Measurements from ENCODE around the gene NUDT3.
"Not testable (repeated sequence)": the region's sequence is repeated elsewhere in the genome, so short reads cannot be mapped to it uniquely, and the experiment has no call there.

Gene NUDT3

DNA sequence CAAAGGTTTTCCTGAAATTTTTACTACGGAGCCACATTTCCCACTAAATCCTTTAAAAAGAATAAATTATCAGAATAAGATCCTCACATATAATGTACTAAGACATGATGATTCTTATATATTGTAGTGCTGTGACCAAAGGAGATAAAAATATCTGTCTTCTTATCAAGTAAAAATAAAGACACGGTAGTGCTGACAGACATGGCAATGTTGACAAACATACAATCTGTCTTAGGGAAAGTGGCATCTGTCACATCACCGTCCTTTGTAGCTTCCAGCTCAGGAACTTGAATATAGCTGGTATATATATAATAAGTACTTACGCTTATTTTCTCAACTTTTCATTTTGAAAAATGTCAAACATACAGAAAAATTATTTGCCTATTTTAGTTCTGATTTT is 66.8 kb downstream of the NUDT3 start:
- TF ChIP-seq ZFX (IDR thresholded peaks at IDR 0.05): no peak
- TF ChIP-seq, protein P1, sequence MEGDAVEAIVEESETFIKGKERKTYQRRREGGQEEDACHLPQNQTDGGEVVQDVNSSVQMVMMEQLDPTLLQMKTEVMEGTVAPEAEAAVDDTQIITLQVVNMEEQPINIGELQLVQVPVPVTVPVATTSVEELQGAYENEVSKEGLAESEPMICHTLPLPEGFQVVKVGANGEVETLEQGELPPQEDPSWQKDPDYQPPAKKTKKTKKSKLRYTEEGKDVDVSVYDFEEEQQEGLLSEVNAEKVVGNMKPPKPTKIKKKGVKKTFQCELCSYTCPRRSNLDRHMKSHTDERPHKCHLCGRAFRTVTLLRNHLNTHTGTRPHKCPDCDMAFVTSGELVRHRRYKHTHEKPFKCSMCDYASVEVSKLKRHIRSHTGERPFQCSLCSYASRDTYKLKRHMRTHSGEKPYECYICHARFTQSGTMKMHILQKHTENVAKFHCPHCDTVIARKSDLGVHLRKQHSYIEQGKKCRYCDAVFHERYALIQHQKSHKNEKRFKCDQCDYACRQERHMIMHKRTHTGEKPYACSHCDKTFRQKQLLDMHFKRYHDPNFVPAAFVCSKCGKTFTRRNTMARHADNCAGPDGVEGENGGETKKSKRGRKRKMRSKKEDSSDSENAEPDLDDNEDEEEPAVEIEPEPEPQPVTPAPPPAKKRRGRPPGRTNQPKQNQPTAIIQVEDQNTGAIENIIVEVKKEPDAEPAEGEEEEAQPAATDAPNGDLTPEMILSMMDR (conservative IDR thresholded peaks at IDR 0.05): no peak
- no peak overlapping the region for H3K27ac ChIP-seq

DNA sequence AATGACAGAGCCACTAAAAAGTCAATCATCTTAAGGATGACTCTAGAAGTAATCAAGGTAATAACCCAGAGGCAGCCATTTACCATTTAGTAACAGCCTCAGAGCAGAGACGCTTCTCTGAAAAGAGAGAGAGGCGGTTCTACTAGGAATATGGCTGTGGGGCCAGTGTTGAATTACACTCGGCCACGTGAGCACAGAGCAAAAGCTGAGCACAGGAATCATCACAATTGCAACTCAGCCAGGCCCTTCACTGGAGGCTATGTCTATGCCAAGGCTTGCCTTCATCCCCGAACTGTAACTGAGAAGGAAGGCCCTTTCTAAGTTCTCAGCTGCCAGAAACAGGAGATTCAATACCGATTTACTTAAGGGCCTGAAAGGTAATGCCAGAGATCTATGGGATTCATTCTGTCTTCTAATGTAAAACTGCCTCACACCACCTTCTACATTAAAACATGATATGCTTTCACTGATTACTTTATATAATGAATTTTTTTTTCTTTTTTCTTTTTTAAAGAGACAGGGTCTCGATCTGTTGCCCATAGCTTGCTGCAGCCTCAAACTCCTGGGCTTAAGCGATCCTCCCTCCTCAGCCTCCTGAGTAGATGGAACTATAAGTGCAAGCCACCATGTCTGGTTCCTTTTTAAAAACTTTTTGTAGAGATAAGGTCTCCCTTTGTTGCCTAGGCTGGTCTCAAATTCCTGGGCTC is 67.6 kb downstream of the NUDT3 start:
- H3K27ac ChIP-seq: no peak overlapping the region
- TF ChIP-seq, protein P1 (conservative IDR thresholded peaks at IDR 0.05): no peak
- TF ChIP-seq ZFX (IDR thresholded peaks at IDR 0.05): no peak

DNA sequence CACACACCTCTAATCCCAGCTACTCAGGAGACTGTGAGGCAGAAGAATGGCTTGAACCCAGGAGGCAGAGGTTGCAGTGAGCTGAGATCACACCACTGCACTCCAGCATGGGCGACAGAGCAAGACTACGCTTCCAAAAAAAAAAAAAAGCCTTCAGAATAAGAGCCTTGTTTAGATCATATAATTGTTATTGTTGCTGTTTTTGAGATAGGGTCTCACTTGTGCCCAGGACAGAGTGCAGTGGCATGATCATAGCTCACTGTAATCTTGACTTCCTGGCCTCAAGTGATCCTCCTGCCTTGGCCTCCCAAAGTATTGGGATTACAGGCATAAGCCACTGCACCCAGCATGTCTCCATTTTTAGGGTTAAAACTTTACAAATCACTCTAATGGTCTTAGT is 68.2 kb downstream of the NUDT3 start:
- H3K27ac ChIP-seq: not testable (repeated sequence)

DNA sequence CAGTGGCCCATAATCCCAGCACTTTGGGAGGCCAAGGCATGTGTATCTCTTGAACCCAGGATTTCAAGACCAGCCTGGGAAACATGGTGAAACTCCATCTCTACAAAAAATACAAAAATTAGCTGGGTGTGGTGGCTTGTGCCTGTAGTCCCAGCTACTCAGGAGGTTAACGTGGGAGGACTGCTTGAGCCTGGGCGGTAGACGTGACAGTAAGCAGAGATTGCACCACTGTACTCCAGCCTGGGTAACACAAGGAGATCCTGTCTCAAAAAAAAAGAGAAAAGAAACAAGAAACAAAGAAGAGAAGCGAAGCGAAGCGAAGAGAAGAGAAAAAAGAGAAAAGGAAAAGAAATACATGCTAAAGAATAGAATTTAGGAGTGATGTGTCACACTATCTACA is 69.2 kb downstream of the NUDT3 start:
- TF ChIP-seq ZFX (IDR thresholded peaks at IDR 0.05): no peak
- TF ChIP-seq, protein P1 (conservative IDR thresholded peaks at IDR 0.05): no peak
- no peak overlapping the region for H3K27ac ChIP-seq

DNA sequence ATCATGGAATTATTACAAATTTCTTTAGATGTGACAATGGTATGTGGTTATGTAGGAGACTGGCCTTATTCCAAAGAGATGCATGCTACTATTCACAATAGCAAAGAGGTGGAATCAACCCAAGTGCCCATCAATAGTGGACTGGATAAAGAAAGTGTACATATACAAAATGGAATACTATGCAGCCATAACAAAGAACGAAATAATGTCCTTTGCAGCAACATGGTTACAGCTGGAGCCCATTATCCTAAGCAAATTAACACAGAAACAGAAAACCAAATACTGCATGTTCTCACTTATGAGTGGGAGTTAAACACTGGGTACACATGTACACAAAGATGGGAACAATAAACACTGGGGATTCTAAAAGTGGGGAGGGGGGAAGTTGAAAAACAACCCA is 69.7 kb downstream of the NUDT3 start:
- H3K27ac ChIP-seq: no peak overlapping the region
- TF ChIP-seq ZFX (IDR thresholded peaks at IDR 0.05): no peak
- TF ChIP-seq, protein P1 (conservative IDR thresholded peaks at IDR 0.05): no peak

DNA sequence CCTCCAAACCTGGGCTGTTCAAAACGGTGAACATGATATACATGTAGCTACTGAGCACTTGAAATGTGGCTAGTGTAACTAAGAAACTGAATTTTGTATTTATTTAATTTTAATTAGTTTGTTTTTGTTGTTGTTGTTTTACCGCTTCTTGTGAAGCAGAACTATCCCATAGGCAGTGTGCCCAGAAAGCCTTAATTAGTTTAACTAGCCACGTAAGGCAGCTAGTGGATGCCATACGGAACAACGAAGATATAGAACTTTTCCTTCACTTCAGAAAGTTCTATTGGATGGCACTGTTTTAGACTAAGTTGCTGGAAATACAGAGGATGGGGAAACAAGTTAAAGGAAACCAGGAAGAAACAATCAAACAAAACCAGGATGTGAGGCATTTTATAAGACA is 70.6 kb downstream of the NUDT3 start:
- TF ChIP-seq, protein P1 (conservative IDR thresholded peaks at IDR 0.05): no peak
- TF ChIP-seq ZFX (IDR thresholded peaks at IDR 0.05): no peak
- H3K27ac ChIP-seq: peak overlapping the region; percentile 43; the same call in 1 of the 2 replicates

DNA sequence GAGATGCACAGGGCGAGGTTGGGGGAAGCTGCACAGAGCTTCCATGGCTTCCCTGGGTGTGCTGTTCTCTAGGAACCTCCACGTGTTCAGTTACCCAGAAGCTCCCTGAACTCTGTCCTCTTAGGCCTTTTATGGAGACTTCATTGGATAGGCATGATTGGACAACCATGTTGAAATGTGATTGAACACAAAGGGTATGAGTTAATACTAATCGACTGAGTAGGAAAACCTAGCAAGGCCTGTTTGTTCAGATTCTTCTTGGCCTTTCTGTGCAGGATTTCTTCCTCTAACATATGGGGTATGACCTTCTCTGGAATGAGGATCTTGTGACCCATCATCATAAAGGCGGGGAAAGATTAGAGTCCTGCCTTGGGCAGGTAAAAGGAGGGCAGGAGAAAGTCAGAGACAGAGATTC is 73.0 kb downstream of the NUDT3 start:
- no peak overlapping the region; the same call in 1 of the 2 replicates for H3K27ac ChIP-seq
- no peak for TF ChIP-seq ZFX (IDR thresholded peaks at IDR 0.05)
- TF ChIP-seq, protein P1 (conservative IDR thresholded peaks at IDR 0.05): no peak
